GM23338 (cell line): Measurements from ENCODE around the gene TMEM185B. TPM values are rescaled to one million over a fixed set of nuclear protein-coding genes. Genes with fewer than 3 reads are reported as not detected.

ENCODE experiments used
- ATAC-seq: fragments of 200-7000 bp; cut with Tn5 transposase; 3 replicates; pipeline ENCODE4 v1.9.1; 2020
- DNase-seq: peaks from one replicate; pipeline ENCODE4 v3.0.0-alpha.2; 2015; ENCODE audit warnings: low spot score
- H2AFZ ChIP-seq: fragments of 200-600 bp; sonication (generic); 2 replicates; pipeline ENCODE4 v1.8.0; 2016; ENCODE audit warnings: antibody characterized with exemption, mild to moderate bottlenecking, moderate library complexity
- H3F3A ChIP-seq: fragments of 200-600 bp; sonication (generic); replicated peaks from 2 replicates; pipeline ENCODE4 v1.8.0; 2017; ENCODE audit warnings: antibody characterized with exemption, mixed run types, low read depth
- H3K27ac ChIP-seq: fragments of 200-600 bp; sonication (generic); 2 replicates; pipeline ENCODE4 v1.6.1; 2016; ENCODE audit warnings: low read depth
- H3K27me3 ChIP-seq: fragments of 200-600 bp; sonication (generic); 2 replicates; pipeline ENCODE4 v1.8.0; 2016; ENCODE audit warnings: mild to moderate bottlenecking, mixed run types, moderate library complexity; ENCODE audit not compliant: insufficient read depth
- H3K36me3 ChIP-seq: fragments of 200-600 bp; sonication (generic); 2 replicates; pipeline ENCODE4 v1.8.0; 2016; ENCODE audit warnings: mild to moderate bottlenecking; ENCODE audit not compliant: insufficient read depth
- H3K4me1 ChIP-seq: fragments of 200-600 bp; sonication (generic); 2 replicates; pipeline ENCODE4 v1.8.0; 2016; ENCODE audit warnings: mild to moderate bottlenecking, moderate library complexity; ENCODE audit not compliant: insufficient read depth
- H3K4me2 ChIP-seq: fragments of 200-600 bp; sonication (generic); 2 replicates; pipeline ENCODE4 v1.7.1; 2017; ENCODE audit warnings: mixed run types
- H3K4me3 ChIP-seq: fragments of 200-600 bp; sonication (generic); 2 replicates; pipeline ENCODE4 v1.6.1; 2016; ENCODE audit warnings: mixed run types
- H3K79me2 ChIP-seq: fragments of 200-600 bp; sonication (generic); replicated peaks from 2 replicates; pipeline ENCODE4 v1.8.0; 2017; ENCODE audit warnings: mild to moderate bottlenecking; ENCODE audit not compliant: insufficient read depth
- H3K9me2 ChIP-seq: fragments of 200-600 bp; sonication (generic); 2 replicates; pipeline ENCODE4 v1.8.0; 2017; ENCODE audit not compliant: insufficient read depth
- H4K20me1 ChIP-seq: fragments of 200-600 bp; sonication (generic); replicated peaks from 2 replicates; pipeline ENCODE4 v1.8.0; 2017; ENCODE audit warnings: mild to moderate bottlenecking; ENCODE audit not compliant: insufficient read depth
- H3K27ac Mint-ChIP-seq: 2 replicates; pipeline ENCODE4 v1.8.0; 2020; ENCODE audit warnings: inconsistent platforms, mild to moderate bottlenecking, moderate library complexity, mixed read lengths
- H3K27me3 Mint-ChIP-seq: 3 replicates; pipeline ENCODE4 v1.8.0; 2022; ENCODE audit warnings: low read depth, mild to moderate bottlenecking, moderate library complexity, mixed read lengths, inconsistent platforms; ENCODE audit not compliant: insufficient read depth, poor library complexity
- H3K36me3 Mint-ChIP-seq: 3 replicates; pipeline ENCODE4 v1.8.0; 2021; ENCODE audit warnings: low read depth, mild to moderate bottlenecking, inconsistent platforms, moderate library complexity, mixed read lengths
- H3K4me1 Mint-ChIP-seq: 3 replicates; pipeline ENCODE4 v1.8.0; 2020; ENCODE audit warnings: mild to moderate bottlenecking, inconsistent platforms, mixed read lengths
- H3K4me3 Mint-ChIP-seq: 3 replicates; pipeline ENCODE4 v1.8.0; 2021; ENCODE audit warnings: moderate library complexity, mild to moderate bottlenecking, inconsistent platforms, mixed read lengths
- H3K9me3 Mint-ChIP-seq: 3 replicates; pipeline ENCODE4 v1.8.0; 2020; ENCODE audit warnings: moderate library complexity, mild to moderate bottlenecking, inconsistent platforms, mixed read lengths
- CREB1 ChIP-seq: fragments of 250-450 bp; sonication (Bioruptor Pico); IDR thresholded peaks from 2 replicates; pipeline ENCODE4 v1.5.0; 2020; ENCODE audit warnings: low read depth, mild to moderate bottlenecking, moderate library complexity
- ETS1 ChIP-seq: IDR thresholded peaks from 2 replicates; pipeline ENCODE4 v1.6.1; 2016; ENCODE audit warnings: antibody characterized with exemption
- EZH2 ChIP-seq: fragments of 200-600 bp; sonication (generic); IDR thresholded peaks from one replicate; pipeline ENCODE4 v1.8.0; 2017; ENCODE audit warnings: antibody characterized with exemption, mild to moderate bottlenecking, low read depth; ENCODE audit not compliant: unreplicated experiment
- EZH2phosphoT487 ChIP-seq: fragments of 200-600 bp; sonication (generic); IDR thresholded peaks from one replicate; pipeline ENCODE4 v1.8.1; 2018; ENCODE audit warnings: antibody characterized with exemption; ENCODE audit not compliant: unreplicated experiment
- NANOG ChIP-seq: IDR thresholded peaks from 2 replicates; pipeline ENCODE4 v1.6.1; 2016; ENCODE audit warnings: antibody characterized with exemption, borderline replicate concordance
- POLR2AphosphoS5 ChIP-seq: IDR thresholded peaks from 2 replicates; pipeline ENCODE4 v1.6.1; 2016; ENCODE audit warnings: antibody characterized with exemption, low read depth
- STAT1 ChIP-seq: IDR thresholded peaks from one replicate; pipeline ENCODE4 v1.6.1; 2016; ENCODE audit warnings: antibody characterized with exemption; ENCODE audit not compliant: unreplicated experiment
- ZNF114 ChIP-seq: fragments of 250-450 bp; sonication (Bioruptor Pico); IDR thresholded peaks from 2 replicates; pipeline ENCODE4 v1.5.0; 2020; ENCODE audit warnings: mild to moderate bottlenecking, moderate library complexity
- ZNF331 ChIP-seq: fragments of 250-450 bp; sonication (Bioruptor Pico); IDR thresholded peaks from 2 replicates; pipeline ENCODE4 v1.5.0; 2020; ENCODE audit warnings: low read depth, mild to moderate bottlenecking, moderate library complexity
- polyA plus RNA-seq: library from polyadenylated mRNA; unstranded; fragments of >200 nt; fragmentation: Nextera tagmentation; extraction: Ambion mirVana; gene quantifications from 2 replicates; pipeline ENCODE4 v1.2.1, GENCODE V29; 2016
- total RNA-seq: library from RNA; depleted of rRNA; stranded (reverse); fragments of >200 nt; shearing (Covaris generic); gene quantifications from 2 replicates; pipeline ENCODE4 v1.2.3, GENCODE V29; 2014
- TF ChIP-seq, protein P1 (sequence below): IDR thresholded peaks from one replicate; pipeline ENCODE4 v1.6.1; 2018; ENCODE audit warnings: antibody characterized with exemption; ENCODE audit not compliant: unreplicated experiment

The TMEM185B gene
- total and polyA plus RNA-seq, 2 experiments from 2014 or later = 3.9 to 24.4 TPM

DNA sequence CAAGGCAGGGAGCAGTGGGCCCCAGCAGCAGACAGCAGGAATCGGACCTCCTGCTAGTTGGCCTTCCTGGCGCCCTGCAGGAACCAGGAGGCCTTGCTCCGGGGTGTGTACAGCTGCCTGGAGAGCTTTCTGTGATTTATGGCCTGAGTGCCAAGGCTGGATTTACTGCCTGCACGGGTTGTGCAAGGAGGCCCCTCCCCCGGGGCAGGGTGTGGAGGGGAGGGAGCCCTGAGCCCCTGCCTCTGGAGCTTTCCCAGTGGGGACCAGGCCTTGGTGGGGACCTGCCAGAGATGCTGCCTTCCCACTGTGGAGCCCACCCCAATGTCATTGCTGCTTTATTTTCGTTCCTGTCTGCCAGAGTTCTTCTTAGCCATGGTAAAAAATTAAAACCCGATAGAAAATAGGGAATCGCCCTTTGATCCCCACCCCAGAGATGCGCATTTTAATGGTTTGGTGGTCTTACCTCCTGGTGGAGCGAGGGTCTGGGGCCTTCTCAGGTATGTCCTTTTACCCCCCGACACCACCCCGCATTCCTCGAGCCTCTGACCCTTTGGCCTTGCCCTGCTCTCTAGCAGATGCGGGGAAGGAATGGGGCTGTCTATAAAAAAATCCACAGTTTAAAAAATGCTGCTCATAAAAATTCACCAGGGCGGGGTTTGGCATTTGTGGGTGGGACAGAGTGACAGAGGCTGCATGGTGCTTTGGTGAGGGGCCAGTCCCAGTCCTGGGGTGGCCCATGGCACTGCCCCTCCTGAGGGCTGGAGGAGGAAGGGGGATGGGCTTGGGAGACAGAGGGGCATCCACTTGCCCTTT, 22.5 kb upstream of the TMEM185B start:
- no peaks in the 10 kb centered on the region for H3K79me2 ChIP-seq
- TF ChIP-seq STAT1 (no peak), CREB1 (CRISPR knock-in tag) (no peak), ZNF331 (no peak), EZH2phosphoT487 (no peak), ETS1 (no peak), ZNF114 (CRISPR knock-in tag) (no peak), POLR2AphosphoS5 (no peak), EZH2 (no peak), NANOG (no peak)
- TF ChIP-seq, protein P1, sequence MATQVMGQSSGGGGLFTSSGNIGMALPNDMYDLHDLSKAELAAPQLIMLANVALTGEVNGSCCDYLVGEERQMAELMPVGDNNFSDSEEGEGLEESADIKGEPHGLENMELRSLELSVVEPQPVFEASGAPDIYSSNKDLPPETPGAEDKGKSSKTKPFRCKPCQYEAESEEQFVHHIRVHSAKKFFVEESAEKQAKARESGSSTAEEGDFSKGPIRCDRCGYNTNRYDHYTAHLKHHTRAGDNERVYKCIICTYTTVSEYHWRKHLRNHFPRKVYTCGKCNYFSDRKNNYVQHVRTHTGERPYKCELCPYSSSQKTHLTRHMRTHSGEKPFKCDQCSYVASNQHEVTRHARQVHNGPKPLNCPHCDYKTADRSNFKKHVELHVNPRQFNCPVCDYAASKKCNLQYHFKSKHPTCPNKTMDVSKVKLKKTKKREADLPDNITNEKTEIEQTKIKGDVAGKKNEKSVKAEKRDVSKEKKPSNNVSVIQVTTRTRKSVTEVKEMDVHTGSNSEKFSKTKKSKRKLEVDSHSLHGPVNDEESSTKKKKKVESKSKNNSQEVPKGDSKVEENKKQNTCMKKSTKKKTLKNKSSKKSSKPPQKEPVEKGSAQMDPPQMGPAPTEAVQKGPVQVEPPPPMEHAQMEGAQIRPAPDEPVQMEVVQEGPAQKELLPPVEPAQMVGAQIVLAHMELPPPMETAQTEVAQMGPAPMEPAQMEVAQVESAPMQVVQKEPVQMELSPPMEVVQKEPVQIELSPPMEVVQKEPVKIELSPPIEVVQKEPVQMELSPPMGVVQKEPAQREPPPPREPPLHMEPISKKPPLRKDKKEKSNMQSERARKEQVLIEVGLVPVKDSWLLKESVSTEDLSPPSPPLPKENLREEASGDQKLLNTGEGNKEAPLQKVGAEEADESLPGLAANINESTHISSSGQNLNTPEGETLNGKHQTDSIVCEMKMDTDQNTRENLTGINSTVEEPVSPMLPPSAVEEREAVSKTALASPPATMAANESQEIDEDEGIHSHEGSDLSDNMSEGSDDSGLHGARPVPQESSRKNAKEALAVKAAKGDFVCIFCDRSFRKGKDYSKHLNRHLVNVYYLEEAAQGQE = no peak
- H3K27me3 ChIP-seq = peaks cover 18% of the 10 kb centered on the region
- H2AFZ ChIP-seq = peak overlapping the region; percentile 52; the same call in 1 of the 2 replicates
- H3K36me3 Mint-ChIP-seq = 0 out of 3 replicates have a peak, but pooled peaks cover 3% of the 10 kb centered on the region
- peaks cover 18% of the 10 kb centered on the region; the same call in 1 of the 2 replicates for H3K4me1 ChIP-seq
- no peak overlapping the region for H3K4me3 Mint-ChIP-seq
- ATAC-seq (no peak; the same call in 2 of the 3 replicates), DNase-seq (no peak)
- peaks cover 22% of the 10 kb centered on the region for H3K27me3 Mint-ChIP-seq
- H3K9me2 ChIP-seq = no peaks in the 10 kb centered on the region
- H3K9me3 Mint-ChIP-seq = no peaks in the 10 kb centered on the region; the same call in 2 of the 3 replicates
- H3K27ac ChIP-seq = no peak overlapping the region
- H4K20me1 ChIP-seq = no peaks in the 10 kb centered on the region
- peak overlapping the region; percentile 32; the same call in 1 of the 2 replicates for H3K4me2 ChIP-seq
- H3K4me3 ChIP-seq = no peak overlapping the region
- H3K4me1 Mint-ChIP-seq = peaks cover 37% of the 10 kb centered on the region
- H3F3A ChIP-seq = no peaks in the 10 kb centered on the region
- no peaks in the 10 kb centered on the region for H3K36me3 ChIP-seq
- no peak overlapping the region for H3K27ac Mint-ChIP-seq
